HEK293 (cell line): ENCODE measurements around the gene PACS1.

Experiments
- TCF7L2 ChIP-seq: IDR thresholded peaks from 2 replicates; pipeline ENCODE4 v1.6.1; 2011; ENCODE audit warnings: low read depth, mild to moderate bottlenecking, inconsistent platforms, low read length, moderate library complexity, borderline replicate concordance
- ZBTB26 ChIP-seq: fragments of 450-650 bp; formaldehyde crosslinking; optimal IDR thresholded peaks from 2 replicates; pipeline ENCODE3; 2016; ENCODE audit warnings: missing biosample characterization, mild to moderate bottlenecking, missing genetic modification characterization
- ZEB2 ChIP-seq: fragments of 450-650 bp; formaldehyde crosslinking; IDR thresholded peaks from 2 replicates; pipeline ENCODE4 v1.5.1; 2016; ENCODE audit warnings: missing biosample characterization, missing genetic modification characterization
- ZNF274 ChIP-seq, 2 experiments: fragments of 200-500 bp in 1 of 2; fragments of 450-650 bp in 1 of 2; sonication (Bioruptor generic) in 1 of 2; formaldehyde crosslinking in 1 of 2; IDR thresholded peaks; 2 replicates each; pipeline versions ENCODE4 v1.5.1 to v1.6.1; 2014 to 2016; ENCODE audit warnings: borderline replicate concordance in 1 of 2, inconsistent platforms in 1 of 2, low read length in 1 of 2, missing biosample characterization in 1 of 2, missing genetic modification characterization in 1 of 2
- ZNF416 ChIP-seq: fragments of 450-650 bp; formaldehyde crosslinking; IDR thresholded peaks from 2 replicates; pipeline ENCODE4 v1.5.1; 2016; ENCODE audit warnings: missing biosample characterization, missing genetic modification characterization
- ZNF473 ChIP-seq: fragments of 450-650 bp; formaldehyde crosslinking; IDR thresholded peaks from 2 replicates; pipeline ENCODE4 v1.5.1; 2017; ENCODE audit warnings: missing biosample characterization, missing genetic modification characterization
- ZNF501 ChIP-seq: fragments of 450-650 bp; formaldehyde crosslinking; IDR thresholded peaks from 2 replicates; pipeline ENCODE4 v1.5.1; 2016; ENCODE audit warnings: missing biosample characterization, missing genetic modification characterization
- TF ChIP-seq, protein P1 (sequence below): fragments of 450-650 bp; formaldehyde crosslinking; IDR thresholded peaks from 2 replicates; pipeline ENCODE4 v1.5.1; 2016; ENCODE audit warnings: missing biosample characterization, missing genetic modification characterization

DNA sequence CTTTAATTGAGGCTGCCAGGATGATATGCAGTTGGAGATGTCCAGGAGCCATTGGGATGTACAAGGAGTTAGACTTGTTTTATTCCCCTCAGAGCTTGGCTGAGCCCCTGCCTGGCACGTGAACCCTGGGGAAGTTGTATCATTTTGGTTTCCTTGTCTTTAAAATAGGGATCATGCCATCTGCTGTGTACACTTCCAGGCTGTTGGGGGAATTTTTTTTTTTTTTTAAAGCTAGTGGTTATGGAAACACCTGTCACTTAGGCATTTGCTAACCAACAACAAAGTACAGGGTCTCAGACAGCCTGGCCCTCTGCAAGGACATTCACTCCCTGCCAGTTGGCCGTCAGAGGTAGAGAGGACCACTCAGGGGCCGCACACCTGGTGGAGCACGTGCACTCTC, 189.9 kb downstream of the PACS1 start:
- TF ChIP-seq ZBTB26 (tag by site-specific recombination) (no peak), ZNF501 (no peak), ZNF473 (tag by site-specific recombination) (no peak), ZNF274 (IDR thresholded peaks at IDR 0.05; ENCODE audit: low read length) (no peak), ZNF274 (tag by site-specific recombination; IDR thresholded peaks at IDR 0.05; ENCODE audit: borderline replicate concordance) (no peak), TCF7L2 (no peak), ZNF416 (tag by site-specific recombination) (no peak), ZEB2 (no peak)
- TF ChIP-seq, protein P1, sequence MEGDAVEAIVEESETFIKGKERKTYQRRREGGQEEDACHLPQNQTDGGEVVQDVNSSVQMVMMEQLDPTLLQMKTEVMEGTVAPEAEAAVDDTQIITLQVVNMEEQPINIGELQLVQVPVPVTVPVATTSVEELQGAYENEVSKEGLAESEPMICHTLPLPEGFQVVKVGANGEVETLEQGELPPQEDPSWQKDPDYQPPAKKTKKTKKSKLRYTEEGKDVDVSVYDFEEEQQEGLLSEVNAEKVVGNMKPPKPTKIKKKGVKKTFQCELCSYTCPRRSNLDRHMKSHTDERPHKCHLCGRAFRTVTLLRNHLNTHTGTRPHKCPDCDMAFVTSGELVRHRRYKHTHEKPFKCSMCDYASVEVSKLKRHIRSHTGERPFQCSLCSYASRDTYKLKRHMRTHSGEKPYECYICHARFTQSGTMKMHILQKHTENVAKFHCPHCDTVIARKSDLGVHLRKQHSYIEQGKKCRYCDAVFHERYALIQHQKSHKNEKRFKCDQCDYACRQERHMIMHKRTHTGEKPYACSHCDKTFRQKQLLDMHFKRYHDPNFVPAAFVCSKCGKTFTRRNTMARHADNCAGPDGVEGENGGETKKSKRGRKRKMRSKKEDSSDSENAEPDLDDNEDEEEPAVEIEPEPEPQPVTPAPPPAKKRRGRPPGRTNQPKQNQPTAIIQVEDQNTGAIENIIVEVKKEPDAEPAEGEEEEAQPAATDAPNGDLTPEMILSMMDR (tag by site-specific recombination), result no peak
